Measurements from ENCODE around the gene EDAR. TPM values are rescaled to one million over a fixed set of nuclear protein-coding genes. Genes with fewer than 3 reads are reported as not detected.
A peak's percentile ranks its signal among the peaks of the same experiment; 100 is the strongest.

EDAR gene
- total and polyA plus RNA-seq, 2 of the 8 experiments (the other 6 are each of a cell fraction or from before 2014, with no cell fraction given), result not detected

DNA sequence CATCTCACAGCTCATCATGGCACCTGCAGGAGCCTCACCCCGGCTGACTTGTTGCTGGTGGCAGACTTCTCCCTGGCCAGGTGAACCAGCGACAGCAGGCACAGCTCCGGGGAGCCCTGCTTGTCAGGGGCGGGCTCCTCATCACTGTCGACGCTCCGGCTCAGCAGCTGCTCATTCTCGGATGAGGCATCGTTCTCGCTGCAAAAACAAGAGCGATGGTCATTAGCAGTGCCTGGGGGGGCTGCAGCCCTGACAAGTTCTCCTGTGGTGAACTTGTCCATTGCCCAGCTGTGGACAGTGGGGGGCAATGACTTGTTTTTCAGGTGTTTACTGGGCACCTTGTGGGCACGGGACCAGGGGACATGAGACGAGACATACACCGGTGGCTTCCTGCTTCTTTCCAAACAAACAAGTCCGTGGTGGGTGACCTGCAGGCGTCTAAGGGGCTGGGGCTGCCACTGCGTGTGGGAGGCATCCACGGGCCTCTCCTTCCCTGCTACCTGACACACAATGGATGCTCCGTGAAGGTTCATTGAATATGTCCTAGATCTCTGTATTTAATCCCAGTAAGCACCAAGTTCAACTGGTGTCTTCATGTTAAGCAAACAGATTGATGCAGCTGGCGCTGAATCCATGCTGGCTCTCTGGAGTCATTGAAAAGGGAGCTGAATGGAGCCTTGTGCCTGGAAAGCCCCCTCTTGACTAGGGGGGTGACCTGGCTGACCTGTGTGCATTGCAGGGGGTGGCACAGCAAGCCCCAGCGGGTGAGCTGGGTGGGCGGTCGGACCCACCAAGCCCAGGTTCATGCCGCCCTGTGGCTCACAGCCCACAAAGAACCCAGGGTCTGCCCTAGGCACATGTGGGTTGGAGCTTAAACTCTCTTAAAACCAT lies 81.0 kb downstream of the EDAR start:
- ChIA-PET CTCF (ENCODE audit: partially characterized antibody) (interaction anchor here (0.6 to 1.0 kb wide), 2 partner anchors 22 to 164 kb away, joined by 3 to 5 read pairs; no protein-coding TSS in a partner anchor), POLR2A (ENCODE audit: partially characterized antibody) (no interaction called here)
- no peaks in the 10 kb centered on the region for H4K20me1 ChIP-seq (replicated peaks in 1 of 2; ENCODE audit: control insufficient read depth in 1 of 2, insufficient read depth in 2 of 2, low read length in 2 of 2)
- H3K79me2 ChIP-seq (ENCODE audit: control insufficient read depth in 1 of 2, insufficient read depth in 2 of 2, low read length in 2 of 2), result no peaks in the 10 kb centered on the region
- H2BK15ac ChIP-seq (ENCODE audit: low read length), result no peak overlapping the region
- H4K5ac ChIP-seq (ENCODE audit: insufficient read length, low read depth, low read length), result no peak overlapping the region
- no peak overlapping the region for H3K4ac ChIP-seq (replicated peaks; ENCODE audit: insufficient read length, low read depth, low read length)
- no peaks in the 10 kb centered on the region for H3K79me1 ChIP-seq (ENCODE audit: low read depth, low read length)
- no peak overlapping the region for H2BK20ac ChIP-seq (ENCODE audit: low read length)
- H3K4me3 ChIP-seq (ENCODE audit: extremely low read depth in 1 of 4, insufficient read depth in 2 of 4, low read depth in 3 of 4, low read length in 4 of 4), result no peak overlapping the region
- H3K4me2 ChIP-seq (ENCODE audit: insufficient read depth in 1 of 2, low read depth in 2 of 2, low read length in 2 of 2), result no peak overlapping the region
- no peak overlapping the region for H3K9ac ChIP-seq (replicated peaks in 1 of 4; ENCODE audit: extremely low read depth in 1 of 4, low read depth in 3 of 4, low read length in 3 of 4)
- 91% methylated on average over 24 of the region's 24 CpGs; no CpG with 5 or more reads in 1 of the 2 experiments for WGBS, 2 experiments (ENCODE audit: extremely low coverage in 1 of 2, insufficient coverage in 1 of 2, insufficient read length in 1 of 2, insufficient replicate concordance in 2 of 2, low coverage in 1 of 2, low lambda C conversion rate in 2 of 2, missing lambda C conversion rate in 1 of 2)
- H3K27me3 ChIP-seq (replicated peaks in 1 of 4; ENCODE audit: control insufficient read depth in 3 of 4, extremely low read depth in 1 of 4, insufficient read depth in 3 of 4, low read length in 3 of 4), result no peaks in the 10 kb centered on the region
- H3K14ac ChIP-seq (ENCODE audit: insufficient read length), result no peak overlapping the region
- H3K23me2 ChIP-seq (ENCODE audit: low read depth, low read length), result no peaks in the 10 kb centered on the region
- DNase-seq (ENCODE audit: low read depth in 1 of 2, low spot score in 2 of 2) (peak in 1 of 2 experiments; percentile 37), FAIRE-seq (no peak)
- H3K23ac ChIP-seq (ENCODE audit: insufficient read length), result no peak overlapping the region
- H2AK5ac ChIP-seq (ENCODE audit: low read depth, low read length), result no peak overlapping the region
- H4K8ac ChIP-seq (ENCODE audit: extremely low read depth, insufficient read depth, low read length), result no peak overlapping the region
- no peak overlapping the region for H3K56ac ChIP-seq (replicated peaks; ENCODE audit: insufficient read length, low read depth, low read length)
- no peaks in the 10 kb centered on the region for H3K4me1 ChIP-seq (replicated peaks in 1 of 4; ENCODE audit: control insufficient read depth in 3 of 4, insufficient read depth in 4 of 4, low read length in 3 of 4)
- no peak overlapping the region for H2BK5ac ChIP-seq (ENCODE audit: low read depth, low read length)
- no peaks in the 10 kb centered on the region for H3K36me3 ChIP-seq (ENCODE audit: control insufficient read depth in 2 of 4, insufficient read depth in 4 of 4, low read length in 3 of 4)
- H2BK12ac ChIP-seq (ENCODE audit: low read depth, low read length), result no peak overlapping the region
- no peak overlapping the region for H2BK120ac ChIP-seq (replicated peaks; ENCODE audit: low read depth, low read length)
- no peak overlapping the region for H3K27ac ChIP-seq (ENCODE audit: low read depth, low read length)
- no peaks in the 10 kb centered on the region for H3K9me3 ChIP-seq (ENCODE audit: insufficient read depth in 2 of 2, low read depth in 1 of 2, low read length in 1 of 2)
- H3K18ac ChIP-seq (ENCODE audit: extremely low read depth, low read length), result no peak overlapping the region
- no peak overlapping the region for H2AFZ ChIP-seq (ENCODE audit: low read length)
- no peak overlapping the region for H4K91ac ChIP-seq (replicated peaks; ENCODE audit: insufficient read length, low read length)
- TF ChIP-seq RBBP5 (IDR thresholded peaks at IDR 0.05; ENCODE audit: borderline replicate concordance, low read depth, low read length) (no peak), SAP30 (IDR thresholded peaks at IDR 0.05; ENCODE audit: insufficient read depth, insufficient replicate concordance, low read length) (no peak), EGR1 (IDR thresholded peaks at IDR 0.05; ENCODE audit: borderline replicate concordance, low read depth, low read length) (no peak), RFX5 (IDR thresholded peaks at IDR 0.05; ENCODE audit: borderline replicate concordance, low read depth, low read length) (no peak), KDM5A (IDR thresholded peaks at IDR 0.05; ENCODE audit: low read length) (no peak), HDAC6 (IDR thresholded peaks at IDR 0.05; ENCODE audit: low read depth, low read length) (no peak), TEAD4 (IDR thresholded peaks at IDR 0.05; ENCODE audit: low read depth, low read length) (no peak), EZH2 (IDR thresholded peaks at IDR 0.05; ENCODE audit: low read depth, low read length, severe bottlenecking) (no peak), HDAC2 (IDR thresholded peaks at IDR 0.05; ENCODE audit: borderline replicate concordance in 1 of 2, low read depth in 2 of 2, low read length in 2 of 2) (no peak), CBX8 (IDR thresholded peaks at IDR 0.05; ENCODE audit: borderline replicate concordance, low read depth, low read length) (no peak), TCF12 (IDR thresholded peaks at IDR 0.05; ENCODE audit: low read depth, low read length) (no peak), SRF (IDR thresholded peaks at IDR 0.05; ENCODE audit: low read depth, low read length) (no peak)

Measured in H1 (cell line).